Suprapubic skin (tissue), 4 donors: ENCODE measurements around the gene ANTXR1.

Experiments
- EP300 ChIP-seq: sonication (generic); formaldehyde crosslinking; IDR thresholded peaks from one replicate; pipeline ENCODE4 v1.6.1; 2017; ENCODE audit warnings: antibody characterized with exemption
- POLR2A ChIP-seq, 2 donors: fragments of 450-650 bp; IDR thresholded peaks; one replicate each; pipeline ENCODE4 v1.6.1; 2017; ENCODE audit warnings: antibody characterized with exemption in 2 of 2, mild to moderate bottlenecking in 2 of 2, moderate library complexity in 2 of 2
- POLR2AphosphoS5 ChIP-seq, 3 donors: sonication (generic); formaldehyde crosslinking; IDR thresholded peaks; one replicate each; pipeline ENCODE4 v1.6.1; 2017; ENCODE audit warnings: antibody characterized with exemption in 3 of 3
- TF ChIP-seq, protein P1 (sequence below), 2 donors: fragments of 200-600 bp in 1 of 2; fragments of 450-650 bp in 1 of 2; sonication (generic) in 1 of 2; IDR thresholded peaks; one replicate each; pipeline ENCODE4 v1.5.1; 2016 to 2019; ENCODE audit warnings: antibody characterized with exemption in 2 of 2, mild to moderate bottlenecking in 1 of 2, moderate library complexity in 1 of 2

- TF ChIP-seq POLR2AphosphoS5 (IDR thresholded peaks at IDR 0.05) (no peak), EP300 (no peak), POLR2A (IDR thresholded peaks at IDR 0.05) (no peak)
- TF ChIP-seq, protein P1, sequence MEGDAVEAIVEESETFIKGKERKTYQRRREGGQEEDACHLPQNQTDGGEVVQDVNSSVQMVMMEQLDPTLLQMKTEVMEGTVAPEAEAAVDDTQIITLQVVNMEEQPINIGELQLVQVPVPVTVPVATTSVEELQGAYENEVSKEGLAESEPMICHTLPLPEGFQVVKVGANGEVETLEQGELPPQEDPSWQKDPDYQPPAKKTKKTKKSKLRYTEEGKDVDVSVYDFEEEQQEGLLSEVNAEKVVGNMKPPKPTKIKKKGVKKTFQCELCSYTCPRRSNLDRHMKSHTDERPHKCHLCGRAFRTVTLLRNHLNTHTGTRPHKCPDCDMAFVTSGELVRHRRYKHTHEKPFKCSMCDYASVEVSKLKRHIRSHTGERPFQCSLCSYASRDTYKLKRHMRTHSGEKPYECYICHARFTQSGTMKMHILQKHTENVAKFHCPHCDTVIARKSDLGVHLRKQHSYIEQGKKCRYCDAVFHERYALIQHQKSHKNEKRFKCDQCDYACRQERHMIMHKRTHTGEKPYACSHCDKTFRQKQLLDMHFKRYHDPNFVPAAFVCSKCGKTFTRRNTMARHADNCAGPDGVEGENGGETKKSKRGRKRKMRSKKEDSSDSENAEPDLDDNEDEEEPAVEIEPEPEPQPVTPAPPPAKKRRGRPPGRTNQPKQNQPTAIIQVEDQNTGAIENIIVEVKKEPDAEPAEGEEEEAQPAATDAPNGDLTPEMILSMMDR (IDR thresholded peaks at IDR 0.05): no peak
Measured at GRCh38 chr2:69097148-69097610, 84.2 kb downstream of the ANTXR1 start.
